RPMI8226 (cell line): Measurements from ENCODE around the gene LRRN1.
"Not testable (repeated sequence)": the region's sequence is repeated elsewhere in the genome, so short reads cannot be mapped to it uniquely, and the experiment has no call there.

Source experiments
- DNase-seq: peaks from one replicate; pipeline ENCODE4 v3.0.0-alpha.2; 2015

LRRN1 gene

DNA sequence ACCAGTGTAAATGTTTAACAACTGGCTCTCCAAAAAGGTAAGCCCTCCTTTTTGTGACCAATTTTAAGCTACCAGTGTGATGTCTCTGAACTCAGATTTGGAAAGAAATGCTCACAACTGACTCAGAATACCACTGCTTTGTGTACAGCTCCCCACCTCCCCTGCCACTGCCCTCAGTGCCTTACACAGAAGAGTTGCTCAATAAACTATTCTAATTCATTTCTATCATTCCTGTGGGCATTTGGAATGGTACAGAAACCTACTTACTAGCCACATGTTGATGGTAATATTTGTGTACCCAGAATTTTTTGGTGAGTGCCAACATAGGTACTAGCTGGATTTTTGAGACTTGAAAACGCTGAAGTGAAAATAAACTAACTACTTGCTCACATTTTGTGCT is 16.0 kb downstream of the LRRN1 start:
- DNase-seq, result no peak

DNA sequence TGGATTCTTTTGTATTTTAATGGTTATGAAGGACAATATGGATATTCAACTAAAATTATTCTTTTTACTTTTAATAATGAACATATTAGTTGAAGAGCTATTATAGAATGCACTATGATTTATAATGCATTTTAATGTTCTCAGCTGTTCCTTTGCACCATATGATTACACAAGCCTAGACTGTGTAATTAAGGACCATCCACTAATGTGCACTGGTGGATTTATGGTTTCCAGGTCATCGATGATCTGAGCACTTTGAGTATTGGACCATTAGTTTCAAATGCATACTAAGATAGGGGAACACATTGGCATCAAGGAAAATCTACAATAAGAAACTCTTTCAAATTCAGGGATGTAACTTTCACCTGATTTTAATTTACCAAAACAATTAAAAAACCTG is 16.8 kb downstream of the LRRN1 start:
- no peak for DNase-seq

DNA sequence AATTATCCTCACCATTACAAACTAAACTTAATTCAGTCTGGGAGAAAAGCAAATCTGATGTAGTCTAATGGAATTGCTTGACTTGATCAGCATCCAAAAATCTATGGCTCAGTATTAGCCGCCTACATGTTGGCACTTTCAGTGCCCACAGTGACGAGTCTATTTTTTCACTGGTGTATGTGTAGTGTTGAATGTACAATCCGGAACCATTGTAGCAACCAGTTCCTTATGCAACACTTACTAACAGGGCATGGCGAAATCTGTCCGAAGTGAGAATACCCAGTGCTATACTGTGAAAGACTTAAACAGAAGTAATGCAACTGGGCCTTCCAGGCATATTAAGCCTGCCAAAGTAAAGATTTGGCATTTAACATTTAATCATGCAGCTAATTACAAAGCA is 18.6 kb downstream of the LRRN1 start:
- no peak for DNase-seq

DNA sequence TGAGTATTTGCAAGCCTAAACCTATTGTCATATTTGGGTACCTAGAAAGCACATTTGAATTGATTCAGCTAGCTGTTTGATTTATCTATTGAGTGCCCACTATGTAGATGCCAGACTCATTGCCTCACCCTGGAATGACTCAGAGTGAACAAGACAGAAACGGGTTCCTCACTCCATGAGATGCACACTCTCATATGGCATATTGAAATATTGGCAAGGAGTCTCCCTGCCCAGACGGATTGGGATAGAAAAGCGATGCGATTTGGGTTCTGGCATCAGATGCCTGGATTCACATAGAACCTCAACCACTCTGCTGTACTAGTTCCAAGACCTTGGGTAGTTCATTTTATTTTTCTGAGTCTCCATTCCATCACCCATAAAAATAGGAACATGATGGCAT is 22.5 kb downstream of the LRRN1 start:
- no peak for DNase-seq

DNA sequence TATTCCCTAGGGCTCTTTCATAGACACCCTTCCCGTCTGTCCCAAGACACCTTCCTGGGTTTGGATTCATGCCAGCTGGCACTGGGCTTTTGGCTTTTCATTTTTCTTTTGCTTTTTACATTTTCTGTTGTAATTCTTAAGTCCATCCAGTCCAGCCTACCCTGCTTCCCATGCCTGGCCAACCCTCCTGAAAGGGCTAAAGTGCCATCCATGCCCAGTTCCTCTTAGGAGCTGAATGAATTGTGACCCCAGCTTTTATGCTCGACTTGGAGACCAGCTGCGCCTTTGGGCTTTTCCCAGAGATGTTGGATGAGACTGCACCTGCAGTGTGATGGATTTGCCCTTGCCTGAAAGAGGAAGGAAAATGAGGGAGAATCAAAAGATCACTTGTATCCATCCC is 25.8 kb downstream of the LRRN1 start:
- DNase-seq, result no peak

DNA sequence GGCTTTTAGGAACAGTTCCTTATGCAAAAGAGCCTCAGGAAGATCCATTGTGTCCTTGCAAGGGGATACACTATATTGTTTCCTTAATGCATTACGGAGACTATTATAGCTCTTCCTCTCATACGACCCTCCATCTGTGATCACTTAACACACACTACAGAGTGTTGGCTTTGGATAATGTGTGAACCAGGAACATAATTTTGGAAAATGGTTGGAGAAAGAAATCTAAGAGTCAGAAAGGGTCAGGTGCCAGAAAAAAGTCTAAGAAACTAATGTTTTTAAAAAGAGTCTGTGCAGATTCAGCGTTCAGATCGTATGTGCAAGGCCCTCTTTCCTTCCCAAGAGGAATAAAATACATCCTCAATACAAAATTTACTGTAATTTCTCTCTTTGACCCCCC is 27.3 kb downstream of the LRRN1 start:
- DNase-seq, result no peak

DNA sequence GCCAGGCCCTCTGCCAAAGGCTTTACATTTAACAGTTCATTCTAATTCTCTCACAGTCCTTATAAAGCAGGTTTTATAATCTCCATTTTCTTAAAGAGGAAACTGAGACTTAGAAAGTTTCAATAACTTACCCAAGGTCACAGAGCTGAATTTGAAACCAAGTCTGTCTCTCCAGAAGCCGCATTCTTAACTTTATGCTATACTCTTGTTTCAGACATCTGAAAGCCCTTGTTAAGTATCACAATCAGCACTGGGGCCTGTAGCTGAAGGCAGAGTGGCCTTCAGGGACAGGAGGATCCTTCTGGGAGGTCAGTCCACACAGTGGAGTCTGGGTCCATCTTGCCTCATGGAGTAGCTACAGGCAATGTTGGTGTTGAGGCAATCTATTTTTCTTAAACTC is 27.9 kb downstream of the LRRN1 start:
- DNase-seq, result no peak

DNA sequence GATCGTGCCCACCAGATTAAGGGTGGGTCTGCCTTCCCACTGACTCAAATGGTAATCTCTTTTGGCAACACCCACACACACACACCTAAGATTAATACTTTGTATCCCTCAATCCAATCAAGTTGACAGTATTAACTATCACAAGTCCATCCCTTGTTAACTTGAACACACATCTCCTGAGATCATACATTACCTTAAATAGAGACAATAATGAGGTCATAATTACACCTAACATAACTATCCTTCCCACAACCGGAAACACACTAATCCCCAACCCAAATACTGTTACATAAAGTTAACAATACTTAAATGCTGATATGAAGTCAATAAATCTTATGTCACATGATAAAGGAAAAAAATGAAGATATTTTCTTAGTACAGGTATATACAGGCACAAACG is 29.2 kb downstream of the LRRN1 start:
- not testable (repeated sequence) for DNase-seq

DNA sequence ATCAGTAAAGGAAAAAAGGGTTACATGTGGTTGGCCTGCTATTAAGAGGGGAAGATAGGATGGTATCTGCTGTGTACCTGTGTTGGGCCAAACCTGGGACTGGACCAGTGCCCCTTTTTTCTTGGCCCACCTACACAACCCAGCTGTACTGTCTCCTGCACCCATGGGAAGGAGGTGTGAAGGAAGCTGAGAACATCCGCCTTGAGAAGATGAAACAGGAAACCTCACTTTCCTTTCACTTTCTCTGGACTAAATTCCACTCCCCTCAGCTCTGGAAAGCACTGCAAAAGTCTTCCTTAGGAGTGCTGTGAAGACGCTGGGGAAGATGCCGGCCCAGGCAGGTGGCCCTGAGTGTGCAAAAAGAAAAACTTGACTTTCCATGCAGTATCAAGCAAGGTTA is 37.6 kb downstream of the LRRN1 start:
- no peak for DNase-seq

DNA sequence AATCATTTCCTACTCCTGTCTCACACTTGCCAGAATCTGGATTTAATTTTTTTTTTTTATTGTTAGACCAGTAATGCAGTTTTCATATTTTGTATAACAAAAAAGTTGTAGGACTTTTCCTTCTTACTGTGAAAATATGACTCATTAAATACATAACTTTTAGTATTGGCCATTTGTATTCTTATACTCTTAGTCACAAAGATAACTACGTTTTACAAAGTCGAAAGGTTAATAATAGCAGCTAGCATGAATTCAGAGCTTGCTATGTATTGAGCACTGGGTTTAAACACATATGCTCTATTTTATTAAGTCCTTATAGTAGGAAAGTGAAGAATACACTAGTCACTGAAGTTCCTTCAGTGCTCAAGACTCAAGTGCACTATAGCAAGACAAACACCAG is 43.1 kb downstream of the LRRN1 start:
- no peak for DNase-seq

DNA sequence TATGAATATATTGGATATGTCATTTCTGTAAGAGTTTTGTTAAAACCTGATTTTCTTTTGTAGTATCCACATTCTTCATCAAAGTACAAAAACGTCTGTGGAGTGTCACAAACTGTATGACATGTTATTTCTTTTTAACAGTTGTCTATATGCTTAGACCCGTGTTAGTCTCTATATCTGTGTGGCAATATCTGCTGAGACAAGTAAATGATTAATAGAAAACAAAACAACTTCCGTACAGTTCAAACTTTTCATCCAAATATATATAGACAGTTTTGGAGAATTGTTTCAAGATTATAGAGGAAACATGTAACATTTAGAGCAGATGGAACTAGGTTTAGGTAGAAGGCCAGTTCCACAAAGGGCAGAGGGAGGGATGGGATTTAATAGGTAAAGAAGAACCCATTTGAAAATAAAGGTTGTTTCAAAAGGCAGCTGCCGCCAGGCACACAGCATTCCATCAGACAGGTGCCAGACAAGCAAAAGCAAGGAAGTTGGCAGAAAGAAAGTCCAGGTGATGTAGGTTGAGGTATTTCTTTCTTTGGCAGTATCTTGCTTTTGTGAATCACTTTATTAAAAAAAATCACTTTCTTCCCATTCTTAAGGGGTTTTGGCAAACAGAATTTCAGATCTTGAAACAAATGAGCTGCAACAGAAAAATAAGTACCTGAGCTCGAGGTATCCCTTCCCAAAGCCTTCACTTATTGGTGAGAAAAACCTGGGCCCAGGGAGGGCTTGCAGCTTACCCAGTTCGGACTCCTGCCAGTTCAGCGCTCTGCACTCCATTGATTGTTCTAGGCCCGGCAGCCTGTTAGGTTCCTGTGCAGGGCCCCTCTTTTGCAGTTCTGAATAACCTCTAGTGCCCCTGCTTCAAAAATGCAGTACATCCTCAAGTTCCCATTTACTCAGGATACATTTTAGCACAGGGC is 49.0 kb downstream of the LRRN1 start:
- no peak for DNase-seq

DNA sequence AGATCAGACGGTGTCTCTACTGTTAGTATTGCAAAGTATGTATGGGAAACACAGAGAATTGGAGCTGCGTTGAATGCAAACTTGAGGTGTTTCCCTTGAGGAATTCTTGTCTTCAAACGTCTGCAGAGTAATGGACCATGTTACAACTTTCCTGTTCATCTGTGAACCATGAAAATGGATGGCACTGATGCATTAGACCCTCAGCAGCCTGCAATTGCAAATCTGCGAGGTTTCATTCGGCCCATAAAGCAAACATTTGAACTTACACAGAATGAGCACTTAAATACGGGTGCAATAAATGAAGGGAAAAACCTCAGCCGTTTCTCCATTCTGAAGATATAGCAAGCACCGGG is 49.7 kb downstream of the LRRN1 start:
- no peak for DNase-seq

DNA sequence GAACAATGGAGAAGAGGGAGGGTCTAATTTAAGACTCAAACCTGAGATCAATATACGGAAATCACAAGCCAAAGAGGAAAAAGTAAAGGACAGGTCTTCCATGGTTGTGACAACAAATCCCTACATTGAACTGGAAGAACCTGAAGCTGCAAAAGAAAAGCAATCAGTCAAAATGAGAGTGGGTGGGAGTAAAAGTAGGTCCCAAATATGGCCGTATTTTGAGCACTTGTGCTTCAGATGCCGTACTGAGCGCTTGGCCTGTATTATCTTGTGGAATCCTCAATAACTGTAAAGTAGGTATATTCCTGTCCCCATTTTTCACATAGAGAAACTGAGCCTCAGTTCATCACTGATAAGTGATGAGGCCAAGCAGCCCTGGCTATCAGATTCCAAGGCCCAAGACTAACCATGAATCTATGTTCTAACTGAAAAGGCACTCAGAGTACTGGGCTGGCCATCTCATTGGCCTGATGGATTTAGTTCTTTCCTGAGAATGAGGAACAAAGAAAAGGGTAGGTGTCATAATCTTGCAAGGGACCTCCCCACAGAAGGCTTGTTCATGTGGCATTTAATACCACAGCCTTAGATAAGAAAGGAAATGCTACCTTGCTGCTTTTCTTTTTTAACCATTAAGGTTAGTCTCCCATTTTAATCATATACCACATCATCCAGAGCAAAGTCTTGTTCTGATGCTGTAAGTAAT is 52.5 kb downstream of the LRRN1 start:
- no peak for DNase-seq

DNA sequence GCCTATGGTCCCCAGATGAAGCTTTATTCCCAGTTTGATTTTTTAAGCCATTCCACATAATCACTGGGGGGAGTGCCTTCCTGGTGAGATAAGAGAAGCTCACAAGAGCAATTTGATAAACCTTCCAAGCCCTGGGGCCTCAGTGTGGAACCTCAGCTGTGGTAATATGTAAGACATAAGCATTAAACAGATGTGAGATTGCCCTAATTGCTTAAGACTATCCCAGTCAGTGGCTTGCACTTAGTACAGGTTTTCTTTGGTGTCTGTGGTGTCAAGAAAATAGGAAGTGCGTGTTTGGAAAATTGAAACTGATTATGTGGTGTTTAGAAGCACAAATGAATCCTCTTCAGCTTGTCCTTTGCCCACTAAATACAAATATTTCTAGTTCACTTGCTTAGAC is 54.3 kb downstream of the LRRN1 start:
- no peak for DNase-seq

DNA sequence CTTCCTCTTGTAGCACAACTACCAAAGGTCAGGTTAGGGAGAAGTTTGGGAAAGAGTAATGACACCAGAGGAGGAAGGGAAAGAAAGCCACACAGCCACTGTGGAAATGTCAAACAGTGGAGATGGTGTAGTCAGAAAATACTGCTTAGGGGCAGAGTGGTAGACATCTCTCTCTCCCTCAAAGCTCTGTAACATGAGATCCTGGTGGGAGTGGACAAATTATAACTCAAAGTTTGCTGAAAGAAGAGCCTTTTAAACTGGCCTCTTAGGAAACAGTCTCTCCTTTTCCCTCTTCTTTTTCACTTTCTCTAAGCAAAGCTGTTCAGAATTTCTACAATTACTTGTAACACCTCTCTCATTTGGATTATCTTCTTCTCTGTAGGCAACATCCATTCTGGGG is 55.8 kb downstream of the LRRN1 start:
- DNase-seq, result no peak

DNA sequence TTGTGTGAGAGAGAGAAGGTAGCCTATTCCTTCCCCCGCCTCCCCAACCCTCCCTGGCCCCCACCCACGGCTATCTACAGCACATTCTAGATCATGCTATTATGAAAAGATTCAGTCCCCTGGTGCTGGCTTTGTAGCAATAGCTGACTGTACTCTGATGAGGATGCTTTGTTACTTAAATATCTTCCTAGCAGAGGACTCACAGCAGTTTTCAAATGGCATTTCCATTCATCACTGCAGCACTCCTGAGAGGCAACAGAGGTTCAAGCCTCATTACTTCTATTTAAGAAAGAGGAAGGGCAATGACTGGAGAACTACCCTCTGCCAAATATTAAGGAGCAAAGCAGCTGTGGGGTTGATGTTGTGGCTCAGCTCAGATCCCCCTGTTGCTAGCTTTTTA is 61.0 kb downstream of the LRRN1 start:
- DNase-seq, result no peak

DNA sequence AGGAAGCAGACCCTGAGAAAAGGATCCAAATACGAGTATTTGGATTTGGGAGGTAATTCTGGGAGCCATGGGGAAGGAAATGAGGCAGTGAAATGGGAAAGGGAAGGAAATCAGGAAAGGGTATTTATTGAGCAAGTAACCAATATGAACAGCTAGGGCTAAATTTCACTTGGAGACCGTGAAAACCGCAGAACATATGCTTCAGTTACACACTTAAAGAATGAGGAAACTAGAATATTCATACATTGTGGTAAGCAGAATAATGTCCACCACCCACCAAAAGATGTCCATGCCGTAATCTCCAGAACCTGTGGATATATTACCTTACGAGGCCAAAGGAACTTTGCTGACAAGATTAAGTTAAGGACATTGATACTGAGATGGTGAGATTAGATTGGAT is 63.3 kb downstream of the LRRN1 start:
- no peak for DNase-seq

DNA sequence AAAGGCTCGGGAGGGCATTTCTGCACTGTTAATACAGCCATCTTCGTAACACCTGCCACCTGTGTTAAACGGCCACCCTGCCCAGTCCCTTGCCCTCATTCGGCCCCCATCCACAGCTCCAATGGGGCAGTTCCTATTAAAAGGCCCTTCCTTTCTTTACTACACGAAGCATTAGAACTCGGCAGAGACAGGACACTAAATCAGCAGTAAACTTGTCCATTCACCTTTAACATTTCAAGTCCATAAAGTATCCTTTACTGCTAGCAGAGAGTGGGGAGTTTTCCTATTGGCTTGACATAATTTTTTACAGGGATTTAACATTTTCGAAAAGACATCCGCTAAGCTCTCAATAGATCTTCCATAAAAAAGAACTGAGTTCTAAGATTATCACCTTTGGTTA is 76.3 kb downstream of the LRRN1 start:
- no peak for DNase-seq

DNA sequence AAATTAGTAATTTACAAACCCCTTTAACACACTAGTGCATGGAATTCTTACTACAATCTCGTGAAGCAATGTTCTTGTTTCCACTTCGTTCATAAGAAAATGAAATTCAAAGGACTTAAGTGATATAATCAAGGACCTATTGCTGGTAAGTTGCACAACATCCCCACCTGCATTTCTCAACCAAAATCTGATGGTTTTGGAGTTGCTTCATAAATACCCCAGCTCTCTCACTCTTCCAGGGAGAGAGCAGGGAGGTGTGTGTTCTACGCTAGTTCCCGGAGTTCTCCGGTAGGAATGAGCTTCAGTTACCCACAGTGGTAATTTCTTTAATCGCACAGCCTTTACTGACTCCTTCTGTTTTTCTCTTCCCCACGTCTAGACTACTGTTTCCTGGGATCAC is 81.8 kb downstream of the LRRN1 start:
- DNase-seq, result no peak

DNA sequence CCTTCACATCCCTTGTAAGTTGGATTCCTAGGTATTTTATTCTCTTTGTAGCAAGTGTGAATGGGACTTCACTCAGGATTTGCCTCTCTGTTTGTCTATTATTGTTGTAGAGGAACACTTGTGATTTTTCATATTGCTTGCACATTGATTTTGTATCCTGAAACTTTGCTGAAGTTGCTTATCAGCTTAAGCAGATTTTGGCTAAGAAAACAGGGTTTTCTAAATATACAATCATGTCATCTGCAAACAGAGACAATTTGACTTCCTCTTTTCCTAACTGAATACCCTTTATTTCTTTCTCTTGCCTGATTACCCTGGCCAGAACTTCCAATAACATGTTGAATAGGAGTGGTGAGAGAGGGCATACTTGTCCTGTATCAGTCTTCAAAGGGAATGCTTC is 88.1 kb downstream of the LRRN1 start:
- not testable (repeated sequence) for DNase-seq

DNA sequence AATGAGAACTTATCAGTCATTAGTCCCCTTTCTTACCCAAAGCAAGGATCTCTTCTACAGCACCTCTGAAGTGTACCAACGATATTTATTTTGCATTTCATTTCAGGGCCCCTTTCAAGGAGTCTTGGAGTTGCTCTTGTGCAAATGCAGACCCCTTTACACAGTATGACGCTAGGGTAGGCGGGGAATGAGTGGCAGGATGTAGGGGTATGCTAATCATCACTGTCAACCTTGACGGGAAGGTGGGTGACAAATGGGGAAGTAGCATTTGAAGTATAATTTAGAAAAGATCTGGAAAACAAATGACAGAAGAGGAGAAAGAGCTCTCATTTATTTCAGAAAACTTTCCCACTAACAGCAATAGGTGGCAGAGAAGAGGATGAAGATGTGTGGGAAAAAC is 94.4 kb downstream of the LRRN1 start:
- no peak for DNase-seq
